ENCODE results near the gene MBNL2.

Gene MBNL2

GRCh38 chr13:97285221-97285955 lies 63.3 kb downstream of the MBNL2 start:
- no peaks in the 10 kb centered on the region for H3K9me3 ChIP-seq (ENCODE audit: control extremely low read depth in 1 of 5, control insufficient read depth in 4 of 5, insufficient read depth in 2 of 5, low read depth in 1 of 5, low read length in 4 of 5)
- ChIA-PET POLR2A (no interaction called here), CTCF (no interaction called here)
- H3K4me1 ChIP-seq (ENCODE audit: control extremely low read depth in 1 of 4, control insufficient read depth in 4 of 4, insufficient read depth in 4 of 4, low read length in 3 of 4) = no peaks in the 10 kb centered on the region
- no peak for DNase-seq
- no peak overlapping the region for H3K27ac ChIP-seq (ENCODE audit: insufficient read depth in 1 of 2, low read depth in 1 of 2, low read length in 2 of 2, poor library complexity in 1 of 2, severe bottlenecking in 2 of 2)
- no peaks in the 10 kb centered on the region for H3K27me3 ChIP-seq (replicated peaks in 2 of 5; ENCODE audit: control insufficient read depth in 4 of 5, insufficient read depth in 5 of 5, low read length in 4 of 5)
- 92% methylated on average over 4 of the region's 6 CpGs for WGBS (ENCODE audit: insufficient coverage)
- H3K36me3 ChIP-seq (ENCODE audit: control insufficient read depth in 4 of 4, insufficient read depth in 4 of 4, low read length in 3 of 4) = peaks cover 0 to 6% (median 0%) of the 10 kb centered on the region in 4 experiments
- H3K4me3 ChIP-seq (ENCODE audit: control insufficient read depth in 1 of 7, extremely low read depth in 1 of 7, insufficient read depth in 4 of 7, low read depth in 2 of 7, low read length in 6 of 7) = no peak overlapping the region

DNA sequence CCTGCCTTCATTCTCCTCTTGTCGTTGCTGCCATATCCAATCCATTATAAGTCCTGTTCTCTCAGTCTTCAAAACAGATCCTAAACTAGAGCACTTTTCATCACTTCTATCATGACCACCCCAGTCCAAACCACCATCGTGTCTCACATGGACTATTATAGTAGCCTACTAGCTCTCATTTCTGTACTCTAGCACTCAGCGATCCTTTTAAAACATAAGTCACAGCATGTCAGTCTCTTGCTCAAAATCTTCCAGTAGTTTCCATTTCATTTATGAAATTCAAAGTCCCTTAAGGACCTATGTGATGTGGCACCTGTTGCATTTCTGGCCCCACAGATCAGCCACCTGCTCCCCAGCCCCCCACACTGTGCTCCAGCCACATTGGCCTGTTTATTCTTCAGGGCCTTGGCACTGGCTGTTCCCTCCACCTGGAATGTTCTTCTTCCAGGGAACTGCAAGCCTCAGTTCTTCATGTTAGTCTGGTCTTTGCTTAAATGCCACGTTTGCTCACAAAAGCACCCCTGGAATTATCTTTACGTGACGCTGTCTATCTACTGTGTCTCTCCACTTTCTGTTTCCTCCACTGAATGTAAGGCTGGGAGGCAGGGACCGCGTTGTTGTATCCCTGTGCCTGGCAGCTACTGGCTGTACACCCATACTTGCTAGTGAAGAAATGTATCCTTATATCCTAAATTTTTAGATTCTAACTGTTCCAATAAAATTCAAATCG lies 64.3 kb downstream of the MBNL2 start:
- no peaks in the 10 kb centered on the region for H3K27me3 ChIP-seq (replicated peaks in 2 of 5; ENCODE audit: control insufficient read depth in 4 of 5, insufficient read depth in 5 of 5, low read length in 4 of 5)
- WGBS (ENCODE audit: insufficient coverage) = 91% methylated on average over 9 of the region's 9 CpGs
- H3K27ac ChIP-seq (ENCODE audit: insufficient read depth in 1 of 2, low read depth in 1 of 2, low read length in 2 of 2, poor library complexity in 1 of 2, severe bottlenecking in 2 of 2) = no peak overlapping the region
- H3K4me3 ChIP-seq (ENCODE audit: control insufficient read depth in 1 of 7, extremely low read depth in 1 of 7, insufficient read depth in 4 of 7, low read depth in 2 of 7, low read length in 6 of 7) = no peak overlapping the region
- no peaks in the 10 kb centered on the region for H3K9me3 ChIP-seq (ENCODE audit: control extremely low read depth in 1 of 5, control insufficient read depth in 4 of 5, insufficient read depth in 2 of 5, low read depth in 1 of 5, low read length in 4 of 5)
- ChIA-PET POLR2A (no interaction called here), CTCF (no interaction called here)
- peaks cover 0 to 5% (median 2%) of the 10 kb centered on the region in 4 experiments for H3K36me3 ChIP-seq (ENCODE audit: control insufficient read depth in 4 of 4, insufficient read depth in 4 of 4, low read length in 3 of 4)
- no peak for DNase-seq
- no peaks in the 10 kb centered on the region for H3K4me1 ChIP-seq (ENCODE audit: control extremely low read depth in 1 of 4, control insufficient read depth in 4 of 4, insufficient read depth in 4 of 4, low read length in 3 of 4)

- ChIA-PET CTCF (no interaction called here), POLR2A (no interaction called here)
- H3K27ac ChIP-seq (ENCODE audit: insufficient read depth in 1 of 2, low read depth in 1 of 2, low read length in 2 of 2, poor library complexity in 1 of 2, severe bottlenecking in 2 of 2) = no peak overlapping the region
- peaks cover 0 to 4% (median 2%) of the 10 kb centered on the region in 4 experiments for H3K36me3 ChIP-seq (ENCODE audit: control insufficient read depth in 4 of 4, insufficient read depth in 4 of 4, low read length in 3 of 4)
- H3K4me1 ChIP-seq (ENCODE audit: control extremely low read depth in 1 of 4, control insufficient read depth in 4 of 4, insufficient read depth in 4 of 4, low read length in 3 of 4) = no peaks in the 10 kb centered on the region
- WGBS (ENCODE audit: insufficient coverage) = 87% methylated on average over 2 of the region's 5 CpGs
- no peaks in the 10 kb centered on the region for H3K9me3 ChIP-seq (ENCODE audit: control extremely low read depth in 1 of 5, control insufficient read depth in 4 of 5, insufficient read depth in 2 of 5, low read depth in 1 of 5, low read length in 4 of 5)
- H3K27me3 ChIP-seq (replicated peaks in 2 of 5; ENCODE audit: control insufficient read depth in 4 of 5, insufficient read depth in 5 of 5, low read length in 4 of 5) = no peaks in the 10 kb centered on the region
- DNase-seq = no peak
- H3K4me3 ChIP-seq (ENCODE audit: control insufficient read depth in 1 of 7, extremely low read depth in 1 of 7, insufficient read depth in 4 of 7, low read depth in 2 of 7, low read length in 6 of 7) = no peak overlapping the region
Measured at GRCh38 chr13:97287047-97287383, 64.9 kb downstream of the MBNL2 start.

DNA sequence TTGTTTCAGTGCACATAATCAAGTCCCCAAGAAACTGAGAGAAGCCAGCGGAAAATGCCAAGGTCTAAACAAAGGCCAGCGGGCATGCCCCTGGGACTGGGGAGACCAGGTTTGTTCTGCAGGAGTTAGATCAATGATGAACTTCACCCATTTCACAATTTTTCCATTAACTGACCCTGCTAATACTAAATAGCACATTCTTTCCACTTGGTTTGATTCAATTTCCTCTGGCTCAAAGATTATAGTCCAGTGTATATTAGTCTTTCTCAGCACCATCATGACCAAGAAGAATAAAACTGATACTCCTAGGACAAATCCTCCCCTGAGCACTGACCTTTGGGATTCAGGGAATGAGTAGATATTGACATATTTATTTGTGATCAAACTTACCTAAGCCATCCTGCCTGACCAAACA lies 66.4 kb downstream of the MBNL2 start:
- H3K27ac ChIP-seq (ENCODE audit: insufficient read depth in 1 of 2, low read depth in 1 of 2, low read length in 2 of 2, poor library complexity in 1 of 2, severe bottlenecking in 2 of 2) = no peak overlapping the region
- H3K4me1 ChIP-seq (ENCODE audit: control extremely low read depth in 1 of 4, control insufficient read depth in 4 of 4, insufficient read depth in 4 of 4, low read length in 3 of 4) = no peaks in the 10 kb centered on the region
- H3K36me3 ChIP-seq (ENCODE audit: control insufficient read depth in 4 of 4, insufficient read depth in 4 of 4, low read length in 3 of 4) = peaks cover 0 to 4% (median 2%) of the 10 kb centered on the region in 4 experiments
- 100% methylated on average over 1 of the region's 2 CpGs for WGBS (ENCODE audit: insufficient coverage)
- POLR2A ChIA-PET = no interaction called here
- H3K27me3 ChIP-seq (replicated peaks in 2 of 5; ENCODE audit: control insufficient read depth in 4 of 5, insufficient read depth in 5 of 5, low read length in 4 of 5) = no peaks in the 10 kb centered on the region
- CTCF ChIA-PET = interaction anchor here (1.1 kb wide), 1 partner anchor 48 kb away, joined by 3 read pairs; no protein-coding TSS in a partner anchor
- no peaks in the 10 kb centered on the region for H3K9me3 ChIP-seq (ENCODE audit: control extremely low read depth in 1 of 5, control insufficient read depth in 4 of 5, insufficient read depth in 2 of 5, low read depth in 1 of 5, low read length in 4 of 5)
- no peak overlapping the region for H3K4me3 ChIP-seq (ENCODE audit: control insufficient read depth in 1 of 7, extremely low read depth in 1 of 7, insufficient read depth in 4 of 7, low read depth in 2 of 7, low read length in 6 of 7)
- no peak for DNase-seq

DNA sequence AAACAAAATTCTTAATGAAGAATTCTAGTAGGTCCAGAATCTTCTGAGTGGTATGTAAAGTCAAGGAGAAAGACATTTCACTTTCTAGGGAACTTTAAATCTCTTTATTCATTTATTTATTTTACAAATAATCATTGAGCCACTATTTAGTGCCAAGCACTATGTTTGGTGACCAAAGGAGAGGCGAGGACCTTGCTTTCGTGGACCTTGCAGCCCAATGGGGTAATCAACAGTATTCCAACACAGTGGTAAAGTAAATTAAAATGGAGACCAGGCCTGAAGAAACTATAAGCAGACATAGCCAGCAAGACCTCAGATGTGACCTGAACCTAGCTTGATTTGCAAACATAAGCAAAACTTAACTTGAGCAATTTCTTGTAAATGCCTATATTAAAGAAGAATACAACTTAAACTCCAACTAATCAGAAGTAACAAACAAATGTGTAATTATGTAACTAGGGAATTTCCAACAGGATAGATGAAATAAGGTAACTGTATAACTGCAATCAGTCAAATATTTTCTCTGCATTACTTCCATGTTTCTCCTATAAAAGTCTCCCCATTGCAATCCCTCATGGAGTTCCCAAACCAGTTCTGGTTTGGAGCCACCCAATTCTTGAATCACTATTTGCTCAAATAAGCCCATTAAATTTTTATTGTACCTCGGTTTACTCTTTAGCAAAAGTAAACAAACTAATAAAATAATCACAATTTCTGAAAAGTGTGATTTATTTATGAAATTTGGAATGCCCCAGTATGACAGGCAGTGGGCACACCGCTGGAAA lies 67.6 kb downstream of the MBNL2 start:
- 100% methylated on average over 3 of the region's 4 CpGs for WGBS (ENCODE audit: insufficient coverage)
- peaks cover 0 to 3% (median 1%) of the 10 kb centered on the region in 4 experiments for H3K36me3 ChIP-seq (ENCODE audit: control insufficient read depth in 4 of 4, insufficient read depth in 4 of 4, low read length in 3 of 4)
- no peak overlapping the region for H3K27ac ChIP-seq (ENCODE audit: insufficient read depth in 1 of 2, low read depth in 1 of 2, low read length in 2 of 2, poor library complexity in 1 of 2, severe bottlenecking in 2 of 2)
- no peaks in the 10 kb centered on the region for H3K9me3 ChIP-seq (ENCODE audit: control extremely low read depth in 1 of 5, control insufficient read depth in 4 of 5, insufficient read depth in 2 of 5, low read depth in 1 of 5, low read length in 4 of 5)
- CTCF ChIA-PET = interaction anchor here (1.1 kb wide), 1 partner anchor 49 kb away, joined by 3 read pairs; no protein-coding TSS in a partner anchor
- H3K27me3 ChIP-seq (replicated peaks in 2 of 5; ENCODE audit: control insufficient read depth in 4 of 5, insufficient read depth in 5 of 5, low read length in 4 of 5) = no peaks in the 10 kb centered on the region
- H3K4me1 ChIP-seq (ENCODE audit: control extremely low read depth in 1 of 4, control insufficient read depth in 4 of 4, insufficient read depth in 4 of 4, low read length in 3 of 4) = no peaks in the 10 kb centered on the region
- POLR2A ChIA-PET = no interaction called here
- no peak for DNase-seq
- H3K4me3 ChIP-seq (ENCODE audit: control insufficient read depth in 1 of 7, extremely low read depth in 1 of 7, insufficient read depth in 4 of 7, low read depth in 2 of 7, low read length in 6 of 7) = no peak overlapping the region

GRCh38 chr13:97295283-97296182 lies 73.4 kb downstream of the MBNL2 start:
- Histone ChIP-seq H3K9me3 (ENCODE audit: control extremely low read depth in 1 of 5, control insufficient read depth in 4 of 5, insufficient read depth in 2 of 5, low read depth in 1 of 5, low read length in 4 of 5) (no peaks in the 10 kb centered on the region), H3K36me3 (ENCODE audit: control insufficient read depth in 4 of 4, insufficient read depth in 4 of 4, low read length in 3 of 4) (peaks cover 0 to 3% (median 3%) of the 10 kb centered on the region in 4 experiments), H3K4me3 (ENCODE audit: control insufficient read depth in 1 of 7, extremely low read depth in 1 of 7, insufficient read depth in 4 of 7, low read depth in 2 of 7, low read length in 6 of 7) (no peak overlapping the region), H3K27me3 (replicated peaks in 2 of 5; ENCODE audit: control insufficient read depth in 4 of 5, insufficient read depth in 5 of 5, low read length in 4 of 5) (no peaks in the 10 kb centered on the region), H3K27ac (ENCODE audit: insufficient read depth in 1 of 2, low read depth in 1 of 2, low read length in 2 of 2, poor library complexity in 1 of 2, severe bottlenecking in 2 of 2) (no peak overlapping the region), H3K4me1 (ENCODE audit: control extremely low read depth in 1 of 4, control insufficient read depth in 4 of 4, insufficient read depth in 4 of 4, low read length in 3 of 4) (no peaks in the 10 kb centered on the region)
- no CpG with 5 or more reads among the region's 5 CpGs for WGBS (ENCODE audit: insufficient coverage)
- DNase-seq = peak in 2 of 3 donors; percentile 10
- CTCF ChIA-PET = no interaction called here
- POLR2A ChIA-PET = no interaction called here
